CD14-positive monocyte (primary cell): Measurements from ENCODE around the gene B3GNT9. TPM values are rescaled to one million over a fixed set of nuclear protein-coding genes. Genes with fewer than 3 reads are reported as not detected.

Source experiments
- DNase-seq, 3 donors: peaks; one replicate each; pipeline ENCODE4 v3.0.0-alpha.2; 2011 to 2022
- H2AFZ ChIP-seq: 2 replicates; pipeline ENCODE4 v1.6.0; 2012; ENCODE audit warnings: mild to moderate bottlenecking, low read depth, low read length, inconsistent platforms; ENCODE audit not compliant: insufficient read depth, poor library complexity, severe bottlenecking
- H3K27ac ChIP-seq, 2 donors: 1 replicate in 1 of 2; 2 replicates in 1 of 2; pipeline ENCODE4 v1.5.1; 2012 to 2013; ENCODE audit warnings: low read length in 2 of 2, control low read depth in 1 of 2, inconsistent platforms in 1 of 2, low read depth in 1 of 2, mild to moderate bottlenecking in 1 of 2
- H3K27me3 ChIP-seq, 2 donors: one replicate each; pipeline versions ENCODE4 v1.6.0 to v1.6.1; 2011 to 2013; ENCODE audit warnings: low read length in 2 of 2; ENCODE audit not compliant: control insufficient read depth in 2 of 2, insufficient read depth in 2 of 2
- H3K36me3 ChIP-seq, 2 donors: replicated peaks in 1 of 2; 1 replicate in 1 of 2; 2 replicates in 1 of 2; pipeline versions ENCODE4 v1.5.1 to v1.6.1; 2012 to 2013; ENCODE audit warnings: low read length in 2 of 2, control low read depth in 1 of 2, inconsistent platforms in 1 of 2, mild to moderate bottlenecking in 1 of 2; ENCODE audit not compliant: insufficient read depth in 2 of 2, control insufficient read depth in 1 of 2
- H3K4me1 ChIP-seq, 2 donors: 1 replicate in 1 of 2; 2 replicates in 1 of 2; pipeline versions ENCODE4 v1.5.1 to v1.6.1; 2012 to 2013; ENCODE audit warnings: low read length in 2 of 2, control low read depth in 1 of 2, inconsistent platforms in 1 of 2, mild to moderate bottlenecking in 1 of 2, moderate library complexity in 1 of 2; ENCODE audit not compliant: insufficient read depth in 2 of 2, control insufficient read depth in 1 of 2
- H3K4me2 ChIP-seq: replicated peaks from 2 replicates; pipeline ENCODE3; 2012; ENCODE audit warnings: low read length, moderate library complexity, mild to moderate bottlenecking; ENCODE audit not compliant: poor library complexity, severe bottlenecking; ENCODE audit errors: extremely low read depth
- H3K4me3 ChIP-seq, 3 experiments: fragments of 200-600 bp in 1 of 3; sonication (generic) in 1 of 3; replicated peaks in 1 of 3; 1 replicate in 2 of 3; 2 replicates in 1 of 3; pipeline ENCODE4 v1.5.1; 2011 to 2013; ENCODE audit warnings: low read length in 3 of 3, mild to moderate bottlenecking in 3 of 3, control low read depth in 2 of 3, low read depth in 2 of 3, inconsistent platforms in 1 of 3, moderate library complexity in 1 of 3
- H3K79me2 ChIP-seq: 2 replicates; pipeline ENCODE4 v1.6.0; 2012; ENCODE audit warnings: mild to moderate bottlenecking, control low read depth, inconsistent platforms, low read length, moderate library complexity; ENCODE audit not compliant: insufficient read depth
- H3K9ac ChIP-seq: 2 replicates; pipeline ENCODE4 v1.6.0; 2017; ENCODE audit warnings: low read length, mild to moderate bottlenecking; ENCODE audit not compliant: insufficient read depth, poor library complexity, severe bottlenecking
- H3K9me3 ChIP-seq, 2 donors: replicated peaks in 1 of 2; 1 replicate in 1 of 2; 2 replicates in 1 of 2; pipeline versions ENCODE4 v1.5.1 to v1.6.1; 2012 to 2013; ENCODE audit warnings: low read length in 2 of 2, control low read depth in 1 of 2; ENCODE audit not compliant: control insufficient read depth in 1 of 2, insufficient read depth in 1 of 2
- H4K20me1 ChIP-seq: 2 replicates; pipeline ENCODE4 v1.6.0; 2012; ENCODE audit warnings: mild to moderate bottlenecking, low read length, control low read depth, moderate library complexity; ENCODE audit not compliant: insufficient read depth
- H3K27ac Mint-ChIP-seq, 7 donors: one replicate each; pipeline ENCODE4 v1.8.0; 2020; ENCODE audit warnings: mild to moderate bottlenecking in 7 of 7, mixed read lengths in 7 of 7, moderate library complexity in 6 of 7, inconsistent platforms in 2 of 7
- H3K27me3 Mint-ChIP-seq, 3 donors: one replicate each; pipeline ENCODE4 v1.8.0; 2021 to 2022; ENCODE audit warnings: low read depth in 3 of 3, mild to moderate bottlenecking in 3 of 3, mixed read lengths in 3 of 3, moderate library complexity in 3 of 3, inconsistent platforms in 1 of 3
- H3K36me3 Mint-ChIP-seq, 2 donors: one replicate each; pipeline ENCODE4 v1.8.0; 2020; ENCODE audit warnings: mixed read lengths in 2 of 2, inconsistent platforms in 1 of 2, mild to moderate bottlenecking in 1 of 2
- H3K4me1 Mint-ChIP-seq: one replicate; pipeline ENCODE4 v1.8.0; 2020; ENCODE audit warnings: mild to moderate bottlenecking, mixed read lengths
- H3K4me3 Mint-ChIP-seq, 2 donors: one replicate each; pipeline ENCODE4 v1.8.0; 2020; ENCODE audit warnings: mild to moderate bottlenecking in 2 of 2, mixed read lengths in 2 of 2, moderate library complexity in 1 of 2
- H3K9me3 Mint-ChIP-seq, 7 donors: one replicate each; pipeline ENCODE4 v1.8.0; 2020 to 2022; ENCODE audit warnings: mixed read lengths in 7 of 7, mild to moderate bottlenecking in 6 of 7, moderate library complexity in 6 of 7, inconsistent platforms in 2 of 7
- WGBS: methylation state at CpG from one replicate; pipeline ENCODE4 v1.1.5; 2013; ENCODE audit warnings: missing lambda C conversion rate; ENCODE audit not compliant: insufficient coverage; 5-methylcytosine and 5-hydroxymethylcytosine counted together
- intact Hi-C, 2 donors: fragments of 100-400 bp; cut with micrococcal nuclease; formaldehyde crosslinking; loops; one replicate each; pipeline versions ENCODE4 v1.15.0 to v1.15.1; 2023
- polyA plus RNA-seq, 3 donors: library from polyadenylated mRNA; depleted of rRNA in 1 of 3; unstranded in 2 of 3; stranded (reverse) in 1 of 3; fragments of 300-500 nt in 2 of 3; fragments of >200 nt in 1 of 3; fragmentation: Illumina TruSeq in 2 of 3; gene quantifications; 1 replicate in 2 of 3; 2 replicates in 1 of 3; pipeline ENCODE4 v1.2.3, GENCODE V29; 2012 to 2021
- TF ChIP-seq, protein P1 (sequence below): fragments of 200-600 bp; IDR thresholded peaks from one replicate; pipeline ENCODE4 v1.8.0; 2022; ENCODE audit warnings: antibody characterized with exemption, mild to moderate bottlenecking

B3GNT9 gene
- polyA plus RNA-seq, 3 donors = 0.10 to 0.67 (median 0.20) TPM

DNA sequence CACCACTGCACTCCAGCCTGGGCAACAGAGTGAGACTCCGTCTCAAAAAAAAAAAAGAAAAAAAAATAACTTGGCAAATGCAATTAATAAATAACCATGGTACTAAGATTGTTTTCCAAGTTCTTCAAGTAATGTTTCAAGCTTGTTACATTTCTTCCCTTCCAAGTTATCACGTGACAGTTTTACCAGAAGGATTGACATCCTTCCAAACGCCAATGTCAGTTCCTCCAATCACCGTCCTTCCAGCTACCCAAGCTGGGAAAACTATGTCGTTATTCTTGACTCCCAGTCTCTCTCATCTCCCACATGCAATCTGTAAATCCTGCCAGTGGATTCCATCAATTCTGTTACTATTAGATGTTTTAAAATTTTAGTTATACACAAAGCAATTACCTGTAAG lies 44.9 kb downstream of the B3GNT9 start:
- Mint-ChIP-seq H3K36me3 (peaks cover 8 to 15% of the 10 kb centered on the region in 2 donors), H3K4me1 (peaks cover 40% of the 10 kb centered on the region), H3K27me3 (no peaks in the 10 kb centered on the region), H3K27ac (peak overlapping the region in 5 of 7 donors; percentile 73 to 91 (median 86)), H3K9me3 (peaks cover 0 to 3% (median 0%) of the 10 kb centered on the region in 7 donors), H3K4me3 (no peak overlapping the region)
- no peak for DNase-seq
- no peak overlapping the region for H2AFZ ChIP-seq
- peaks cover 33 to 34% of the 10 kb centered on the region in 2 donors for H3K4me1 ChIP-seq
- peaks cover 2 to 16% of the 10 kb centered on the region in 2 donors for H3K36me3 ChIP-seq
- no peaks in the 10 kb centered on the region for H3K27me3 ChIP-seq
- TF ChIP-seq, protein P1, sequence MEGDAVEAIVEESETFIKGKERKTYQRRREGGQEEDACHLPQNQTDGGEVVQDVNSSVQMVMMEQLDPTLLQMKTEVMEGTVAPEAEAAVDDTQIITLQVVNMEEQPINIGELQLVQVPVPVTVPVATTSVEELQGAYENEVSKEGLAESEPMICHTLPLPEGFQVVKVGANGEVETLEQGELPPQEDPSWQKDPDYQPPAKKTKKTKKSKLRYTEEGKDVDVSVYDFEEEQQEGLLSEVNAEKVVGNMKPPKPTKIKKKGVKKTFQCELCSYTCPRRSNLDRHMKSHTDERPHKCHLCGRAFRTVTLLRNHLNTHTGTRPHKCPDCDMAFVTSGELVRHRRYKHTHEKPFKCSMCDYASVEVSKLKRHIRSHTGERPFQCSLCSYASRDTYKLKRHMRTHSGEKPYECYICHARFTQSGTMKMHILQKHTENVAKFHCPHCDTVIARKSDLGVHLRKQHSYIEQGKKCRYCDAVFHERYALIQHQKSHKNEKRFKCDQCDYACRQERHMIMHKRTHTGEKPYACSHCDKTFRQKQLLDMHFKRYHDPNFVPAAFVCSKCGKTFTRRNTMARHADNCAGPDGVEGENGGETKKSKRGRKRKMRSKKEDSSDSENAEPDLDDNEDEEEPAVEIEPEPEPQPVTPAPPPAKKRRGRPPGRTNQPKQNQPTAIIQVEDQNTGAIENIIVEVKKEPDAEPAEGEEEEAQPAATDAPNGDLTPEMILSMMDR = no peak
- intact Hi-C loops = loop anchor here in 1 of 2 donors (10.0 kb wide), 1 partner anchor 81 kb away; the partner anchor contains the start of gene CBFB
- H3K4me3 ChIP-seq = no peak overlapping the region
- no peak overlapping the region for H3K4me2 ChIP-seq
- no peaks in the 10 kb centered on the region for H3K9me3 ChIP-seq
- peak overlapping the region; percentile 52 to 80 for H3K27ac ChIP-seq
- H4K20me1 ChIP-seq = peaks cover 5% of the 10 kb centered on the region
- H3K9ac ChIP-seq = no peak overlapping the region
- 71% methylated on average over 1 of the region's 5 CpGs for WGBS
- peaks cover 12% of the 10 kb centered on the region for H3K79me2 ChIP-seq

GRCh38 chr16:67105246-67105645 lies 45.6 kb downstream of the B3GNT9 start:
- H3K4me3 ChIP-seq = peak overlapping the region in 1 of 3 experiments; percentile 55
- peaks cover 5% of the 10 kb centered on the region for H3K79me2 ChIP-seq
- H3K36me3 Mint-ChIP-seq = peaks cover 10 to 15% of the 10 kb centered on the region in 2 donors
- H3K27me3 Mint-ChIP-seq = no peaks in the 10 kb centered on the region
- peak overlapping the region; percentile 53 for H2AFZ ChIP-seq
- intact Hi-C loops = loop anchor here in 1 of 2 donors (10.0 kb wide), 1 partner anchor 80 kb away; the partner anchor contains the start of gene CBFB
- no peaks in the 10 kb centered on the region for H3K27me3 ChIP-seq
- peaks cover 27 to 29% of the 10 kb centered on the region in 2 donors for H3K4me1 ChIP-seq
- peak overlapping the region; percentile 51 for H3K4me2 ChIP-seq
- peak overlapping the region in 1 of 2 donors; percentile 71 for H3K4me3 Mint-ChIP-seq
- H4K20me1 ChIP-seq = peaks cover 1% of the 10 kb centered on the region
- peaks cover 35% of the 10 kb centered on the region for H3K4me1 Mint-ChIP-seq
- H3K36me3 ChIP-seq = peaks cover 7 to 22% of the 10 kb centered on the region in 2 donors
- H3K27ac ChIP-seq = peak overlapping the region; percentile 52 to 80
- TF ChIP-seq, protein P1 = no peak
- WGBS = 0% methylated on average over 1 of the region's 2 CpGs
- peak overlapping the region; percentile 73 to 91 (median 85) for H3K27ac Mint-ChIP-seq
- peaks cover 0 to 3% (median 0%) of the 10 kb centered on the region in 7 donors for H3K9me3 Mint-ChIP-seq
- no peaks in the 10 kb centered on the region for H3K9me3 ChIP-seq
- peak overlapping the region; percentile 15 for H3K9ac ChIP-seq
- DNase-seq = peak; percentile 51 to 76 (median 74)
